ENCODE measurements around the gene EGLN2. TPM values are rescaled to one million over a fixed set of nuclear protein-coding genes. Genes with fewer than 3 reads are reported as not detected.

The EGLN2 gene
- total and polyA plus RNA-seq, 10 of the 15 experiments (the other 5 are each of a cell fraction or from before 2014, with no cell fraction given), result 8.6 to 93.0 (median 66.8) TPM

DNA sequence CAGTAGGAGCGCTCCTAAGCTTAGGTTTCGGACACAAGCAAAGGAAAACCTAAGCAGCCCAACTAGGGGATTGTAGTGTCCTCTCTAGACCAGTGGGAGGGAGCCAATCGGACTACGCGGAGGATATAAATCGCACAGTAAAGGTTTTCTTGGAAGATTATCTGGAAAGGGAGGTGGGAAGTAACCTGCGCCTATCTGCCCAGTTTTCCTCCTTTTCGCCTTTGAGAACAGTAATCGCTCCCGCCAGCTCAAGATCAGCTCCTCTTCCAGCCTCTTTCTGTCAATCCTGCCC is 21.4 kb upstream of the EGLN2 start:
- no peaks in the 10 kb centered on the region for H3K36me3 ChIP-seq (ENCODE audit: control insufficient read depth in 2 of 2, insufficient read depth in 2 of 2, low read length in 1 of 2)
- H3K27me3 ChIP-seq (replicated peaks in 1 of 2; ENCODE audit: control insufficient read depth in 2 of 2, insufficient read depth in 2 of 2, low read length in 1 of 2), result no peaks in the 10 kb centered on the region
- SMC1A ChIA-PET (ENCODE audit: uncharacterized antibody, unreplicated experiment), result interaction anchor here (0.7 to 11.2 kb wide), 15 partner anchors 9 to 94 kb away, joined by 3 to 256 read pairs (median 12); partner anchors contain the start of genes ACTMAP, COQ8B, EGLN2 and ITPKC
- peak overlapping the region; percentile 100 for H3K27ac ChIP-seq (ENCODE audit: control insufficient read depth, insufficient read depth)
- FAIRE-seq (no peak), ATAC-seq (no peak), DNase-seq (ENCODE audit: low read depth, low spot score) (no peak)
- POLR2A ChIA-PET, result interaction anchor here (0.6 to 8.1 kb wide), 26 partner anchors 9 to 755 kb away, joined by 3 to 331 read pairs (median 8); partner anchors contain the start of genes ACTMAP, B9D2, COQ8B and EGLN2
- CTCF ChIA-PET, result interaction anchor here (0.7 to 4.6 kb wide), 14 partner anchors 9 to 1103 kb away, joined by 3 to 72 read pairs (median 4); partner anchors contain the start of genes ACTMAP, COQ8B, EGLN2 and ITPKC
- RAD21 ChIA-PET (ENCODE audit: unreplicated experiment), result interaction anchor here (0.9 to 7.6 kb wide), 19 partner anchors 9 to 486 kb away, joined by 3 to 291 read pairs (median 5); partner anchors contain the start of genes ACTMAP, C19orf47, COQ8B and EGLN2
- peaks cover 11% of the 10 kb centered on the region for H3K79me2 ChIP-seq (ENCODE audit: control insufficient read depth, insufficient read depth, low read length)
- no peaks in the 10 kb centered on the region for H4K20me1 ChIP-seq (ENCODE audit: control insufficient read depth, insufficient read depth)
- H3K9ac ChIP-seq (ENCODE audit: control insufficient read depth, insufficient read depth, low read length), result peak overlapping the region; percentile 96
- peak overlapping the region; percentile 84 for H3K4me2 ChIP-seq (ENCODE audit: control insufficient read depth, insufficient read depth)
- H3K4me1 ChIP-seq (ENCODE audit: control insufficient read depth, insufficient read depth, low read length), result peaks cover 39% of the 10 kb centered on the region
- no peaks in the 10 kb centered on the region for H3K9me3 ChIP-seq (replicated peaks; ENCODE audit: control insufficient read depth, insufficient read depth, low read length)
- intact Hi-C loops (cut with micrococcal nuclease; ENCODE audit: unreplicated experiment) (loop anchor here (1.0 kb wide), 3 partner anchors 21 to 26 kb away; partner anchors contain the start of gene SNRPA), in situ Hi-C loops (cut with MboI) (no loop called here)
- H2AFZ ChIP-seq (ENCODE audit: control insufficient read depth, low read depth, low read length), result peak overlapping the region; percentile 74
- H3K4me3 ChIP-seq, result peak overlapping the region; percentile 70
- TSS peak; percentile 99 for BruUV-seq (replicated peaks)
- WGBS (ENCODE audit: insufficient coverage, insufficient replicate concordance, low lambda C conversion rate, missing lambda C conversion rate), result 1% methylated on average over 10 of the region's 10 CpGs
- no peak; the same call in 2 of the 3 replicates for TF ChIP-seq POU2F2 (IDR thresholded peaks at IDR 0.05; ENCODE audit: borderline replicate concordance, low read depth, low read length)
- TF ChIP-seq DPF2 (IDR thresholded peaks at IDR 0.05), result peak; percentile 21; the same call in 1 of the 2 replicates
- TF ChIP-seq, protein P1, sequence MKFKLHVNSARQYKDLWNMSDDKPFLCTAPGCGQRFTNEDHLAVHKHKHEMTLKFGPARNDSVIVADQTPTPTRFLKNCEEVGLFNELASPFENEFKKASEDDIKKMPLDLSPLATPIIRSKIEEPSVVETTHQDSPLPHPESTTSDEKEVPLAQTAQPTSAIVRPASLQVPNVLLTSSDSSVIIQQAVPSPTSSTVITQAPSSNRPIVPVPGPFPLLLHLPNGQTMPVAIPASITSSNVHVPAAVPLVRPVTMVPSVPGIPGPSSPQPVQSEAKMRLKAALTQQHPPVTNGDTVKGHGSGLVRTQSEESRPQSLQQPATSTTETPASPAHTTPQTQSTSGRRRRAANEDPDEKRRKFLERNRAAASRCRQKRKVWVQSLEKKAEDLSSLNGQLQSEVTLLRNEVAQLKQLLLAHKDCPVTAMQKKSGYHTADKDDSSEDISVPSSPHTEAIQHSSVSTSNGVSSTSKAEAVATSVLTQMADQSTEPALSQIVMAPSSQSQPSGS (IDR thresholded peaks at IDR 0.05; ENCODE audit: low read length), result no peak
- TF ChIP-seq SP1 (IDR thresholded peaks at IDR 0.05; ENCODE audit: low read depth, low read length), result no peak
- TF ChIP-seq RCOR1 (conservative IDR thresholded peaks at IDR 0.05; ENCODE audit: low read depth, low read length), result no peak
- TF ChIP-seq, protein P2, sequence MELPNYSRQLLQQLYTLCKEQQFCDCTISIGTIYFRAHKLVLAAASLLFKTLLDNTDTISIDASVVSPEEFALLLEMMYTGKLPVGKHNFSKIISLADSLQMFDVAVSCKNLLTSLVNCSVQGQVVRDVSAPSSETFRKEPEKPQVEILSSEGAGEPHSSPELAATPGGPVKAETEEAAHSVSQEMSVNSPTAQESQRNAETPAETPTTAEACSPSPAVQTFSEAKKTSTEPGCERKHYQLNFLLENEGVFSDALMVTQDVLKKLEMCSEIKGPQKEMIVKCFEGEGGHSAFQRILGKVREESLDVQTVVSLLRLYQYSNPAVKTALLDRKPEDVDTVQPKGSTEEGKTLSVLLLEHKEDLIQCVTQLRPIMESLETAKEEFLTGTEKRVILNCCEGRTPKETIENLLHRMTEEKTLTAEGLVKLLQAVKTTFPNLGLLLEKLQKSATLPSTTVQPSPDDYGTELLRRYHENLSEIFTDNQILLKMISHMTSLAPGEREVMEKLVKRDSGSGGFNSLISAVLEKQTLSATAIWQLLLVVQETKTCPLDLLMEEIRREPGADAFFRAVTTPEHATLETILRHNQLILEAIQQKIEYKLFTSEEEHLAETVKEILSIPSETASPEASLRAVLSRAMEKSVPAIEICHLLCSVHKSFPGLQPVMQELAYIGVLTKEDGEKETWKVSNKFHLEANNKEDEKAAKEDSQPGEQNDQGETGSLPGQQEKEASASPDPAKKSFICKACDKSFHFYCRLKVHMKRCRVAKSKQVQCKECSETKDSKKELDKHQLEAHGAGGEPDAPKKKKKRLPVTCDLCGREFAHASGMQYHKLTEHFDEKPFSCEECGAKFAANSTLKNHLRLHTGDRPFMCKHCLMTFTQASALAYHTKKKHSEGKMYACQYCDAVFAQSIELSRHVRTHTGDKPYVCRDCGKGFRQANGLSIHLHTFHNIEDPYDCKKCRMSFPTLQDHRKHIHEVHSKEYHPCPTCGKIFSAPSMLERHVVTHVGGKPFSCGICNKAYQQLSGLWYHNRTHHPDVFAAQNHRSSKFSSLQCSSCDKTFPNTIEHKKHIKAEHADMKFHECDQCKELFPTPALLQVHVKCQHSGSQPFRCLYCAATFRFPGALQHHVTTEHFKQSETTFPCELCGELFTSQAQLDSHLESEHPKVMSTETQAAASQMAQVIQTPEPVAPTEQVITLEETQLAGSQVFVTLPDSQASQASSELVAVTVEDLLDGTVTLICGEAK (IDR thresholded peaks at IDR 0.05; ENCODE audit: borderline replicate concordance), result no peak
- no peak for TF ChIP-seq PAX5 (IDR thresholded peaks at IDR 0.05; ENCODE audit: borderline replicate concordance, low read depth, low read length)
- TF ChIP-seq ZZZ3 (IDR thresholded peaks at IDR 0.05; ENCODE audit: control insufficient read depth, insufficient read length, low read depth), result no peak
- no peak for TF ChIP-seq NFXL1 (IDR thresholded peaks at IDR 0.05; ENCODE audit: borderline replicate concordance)
- TF ChIP-seq HDAC2 (IDR thresholded peaks at IDR 0.05), result no peak
- no peak for TF ChIP-seq GATAD2B (conservative IDR thresholded peaks at IDR 0.05; ENCODE audit: low read depth)
- TF ChIP-seq MTA3 (IDR thresholded peaks at IDR 0.05; ENCODE audit: borderline replicate concordance, low read length), result no peak
- TF ChIP-seq EZH2 (IDR thresholded peaks at IDR 0.05; ENCODE audit: borderline replicate concordance, control insufficient read depth, low read depth, low read length), result no peak
- TF ChIP-seq SREBF1 (IDR thresholded peaks at IDR 0.05; ENCODE audit: low read length), result no peak
- TF ChIP-seq, protein P3, sequence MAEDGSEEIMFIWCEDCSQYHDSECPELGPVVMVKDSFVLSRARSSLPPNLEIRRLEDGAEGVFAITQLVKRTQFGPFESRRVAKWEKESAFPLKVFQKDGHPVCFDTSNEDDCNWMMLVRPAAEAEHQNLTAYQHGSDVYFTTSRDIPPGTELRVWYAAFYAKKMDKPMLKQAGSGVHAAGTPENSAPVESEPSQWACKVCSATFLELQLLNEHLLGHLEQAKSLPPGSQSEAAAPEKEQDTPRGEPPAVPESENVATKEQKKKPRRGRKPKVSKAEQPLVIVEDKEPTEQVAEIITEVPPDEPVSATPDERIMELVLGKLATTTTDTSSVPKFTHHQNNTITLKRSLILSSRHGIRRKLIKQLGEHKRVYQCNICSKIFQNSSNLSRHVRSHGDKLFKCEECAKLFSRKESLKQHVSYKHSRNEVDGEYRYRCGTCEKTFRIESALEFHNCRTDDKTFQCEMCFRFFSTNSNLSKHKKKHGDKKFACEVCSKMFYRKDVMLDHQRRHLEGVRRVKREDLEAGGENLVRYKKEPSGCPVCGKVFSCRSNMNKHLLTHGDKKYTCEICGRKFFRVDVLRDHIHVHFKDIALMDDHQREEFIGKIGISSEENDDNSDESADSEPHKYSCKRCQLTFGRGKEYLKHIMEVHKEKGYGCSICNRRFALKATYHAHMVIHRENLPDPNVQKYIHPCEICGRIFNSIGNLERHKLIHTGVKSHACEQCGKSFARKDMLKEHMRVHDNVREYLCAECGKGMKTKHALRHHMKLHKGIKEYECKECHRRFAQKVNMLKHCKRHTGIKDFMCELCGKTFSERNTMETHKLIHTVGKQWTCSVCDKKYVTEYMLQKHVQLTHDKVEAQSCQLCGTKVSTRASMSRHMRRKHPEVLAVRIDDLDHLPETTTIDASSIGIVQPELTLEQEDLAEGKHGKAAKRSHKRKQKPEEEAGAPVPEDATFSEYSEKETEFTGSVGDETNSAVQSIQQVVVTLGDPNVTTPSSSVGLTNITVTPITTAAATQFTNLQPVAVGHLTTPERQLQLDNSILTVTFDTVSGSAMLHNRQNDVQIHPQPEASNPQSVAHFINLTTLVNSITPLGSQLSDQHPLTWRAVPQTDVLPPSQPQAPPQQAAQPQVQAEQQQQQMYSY (CRISPR knock-in tag; IDR thresholded peaks at IDR 0.05), result no peak
- TF ChIP-seq RAD21 (IDR thresholded peaks at IDR 0.05; ENCODE audit: insufficient read depth, low read depth, low read length), result no peak
